Activated CD8-positive, alpha-beta T cell treated with anti-CD3 and anti-CD28 coated beads, Interleukin-2, amount 10 ng/mL, durations not matched to agents 7 days and 5 days (primary cell): ENCODE data around the gene CHP2. TPM values are rescaled to one million over a fixed set of nuclear protein-coding genes. Genes with fewer than 3 reads are reported as not detected.
A peak's percentile ranks its signal among the peaks of the same experiment; 100 is the strongest.

Experiments
- ATAC-seq: fragments of 150-1000 bp; cut with Tn5 transposase; one replicate; pipeline ENCODE4 v1.10.0; 2021; ENCODE audit warnings: moderate library complexity
- CTCF ChIA-PET: fragments of 350-600 bp; sonication (Branson Sonifier 250); formaldehyde crosslinking; loops from one replicate; lab custom pipeline; 2021; ENCODE audit warnings: antibody characterized with exemption; lab: Charles Lee
- POLR2A ChIA-PET: fragments of 350-600 bp; sonication (Branson Sonifier 250); formaldehyde crosslinking; loops from one replicate; lab custom pipeline; 2021; ENCODE audit warnings: antibody characterized with exemption; lab: Charles Lee
- DNase-seq: peaks from one replicate; pipeline ENCODE4 v3.0.0-alpha.2; 2020
- H3K27ac Mint-ChIP-seq: one replicate; pipeline ENCODE4 v1.8.0; 2021; ENCODE audit warnings: mild to moderate bottlenecking, mixed read lengths
- H3K27me3 Mint-ChIP-seq: one replicate; pipeline ENCODE4 v1.8.0; 2021; ENCODE audit warnings: low read depth, mixed read lengths
- H3K36me3 Mint-ChIP-seq: one replicate; pipeline ENCODE4 v1.8.0; 2021; ENCODE audit warnings: low read depth, mixed read lengths
- H3K4me1 Mint-ChIP-seq: one replicate; pipeline ENCODE4 v1.8.0; 2021; ENCODE audit warnings: low read depth, mixed read lengths
- H3K4me3 Mint-ChIP-seq: one replicate; pipeline ENCODE4 v1.8.0; 2021; ENCODE audit warnings: mild to moderate bottlenecking, mixed read lengths
- H3K9me3 Mint-ChIP-seq: one replicate; pipeline ENCODE4 v1.8.0; 2022; ENCODE audit warnings: mixed read lengths; ENCODE audit not compliant: insufficient read depth
- total RNA-seq, 2 experiments: library from RNA; stranded (reverse); gene quantifications; one replicate each; pipeline ENCODE4 v1.2.3, GENCODE V29; 2021

The CHP2 gene
- total RNA-seq, 2 experiments from 2014 or later: not detected

DNA sequence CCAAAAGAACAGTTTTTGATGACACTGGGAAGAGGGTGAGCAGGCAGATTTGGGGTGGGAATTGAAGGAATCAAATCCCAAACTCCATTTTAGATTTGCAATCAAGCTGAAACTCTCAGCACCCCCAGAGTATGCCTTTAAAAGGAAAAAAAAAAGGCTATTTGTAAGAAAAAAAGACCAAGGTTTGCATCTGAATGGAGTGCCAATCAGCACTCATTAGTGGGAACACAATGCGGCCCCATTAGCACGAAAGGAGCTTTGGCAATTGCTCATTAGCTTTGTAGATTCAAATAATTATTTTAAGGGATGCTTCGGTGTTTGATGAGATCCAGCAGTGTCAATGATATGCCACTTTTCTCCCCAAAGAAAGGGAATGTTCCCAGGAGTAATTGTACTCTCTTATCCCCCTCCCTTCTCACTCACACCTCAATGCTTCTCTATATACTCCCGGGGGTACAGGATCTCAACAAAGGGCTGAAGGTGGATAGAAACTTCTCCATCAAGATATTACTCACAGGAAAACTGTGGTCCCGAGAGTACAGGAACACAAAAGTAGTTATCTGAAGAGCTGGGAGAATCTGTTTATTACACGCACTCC, 32.2 kb downstream of the CHP2 start:
- no peaks in the 10 kb centered on the region for H3K36me3 Mint-ChIP-seq
- H3K27me3 Mint-ChIP-seq: peaks cover 26% of the 10 kb centered on the region
- H3K27ac Mint-ChIP-seq: no peak overlapping the region
- DNase-seq (no peak), ATAC-seq (no peak)
- H3K4me3 Mint-ChIP-seq: no peak overlapping the region
- POLR2A ChIA-PET: no interaction called here
- CTCF ChIA-PET: interaction anchor here (1.1 to 2.5 kb wide), 2 partner anchors 223 to 250 kb away, joined by 3 to 8 read pairs; no protein-coding TSS in a partner anchor
- H3K9me3 Mint-ChIP-seq: no peaks in the 10 kb centered on the region
- peaks cover 15% of the 10 kb centered on the region for H3K4me1 Mint-ChIP-seq

GRCh38 chr16:23788685-23789084, 33.9 kb downstream of the CHP2 start:
- ChIA-PET POLR2A (interaction anchor here (0.6 kb wide), 1 partner anchor 57 kb away, joined by 3 read pairs; no protein-coding TSS in a partner anchor), CTCF (interaction anchor here (1.1 to 2.5 kb wide), 2 partner anchors 12 to 221 kb away, joined by 3 to 8 read pairs; no protein-coding TSS in a partner anchor)
- H3K4me1 Mint-ChIP-seq: peaks cover 15% of the 10 kb centered on the region
- peaks cover 23% of the 10 kb centered on the region for H3K27me3 Mint-ChIP-seq
- H3K27ac Mint-ChIP-seq: no peak overlapping the region
- H3K9me3 Mint-ChIP-seq: no peaks in the 10 kb centered on the region
- H3K4me3 Mint-ChIP-seq: no peak overlapping the region
- DNase-seq: no peak
- no peak for ATAC-seq
- H3K36me3 Mint-ChIP-seq: no peaks in the 10 kb centered on the region

- no peak for ATAC-seq
- Mint-ChIP-seq H3K36me3 (no peaks in the 10 kb centered on the region), H3K4me1 (no peaks in the 10 kb centered on the region), H3K4me3 (no peak overlapping the region), H3K9me3 (no peaks in the 10 kb centered on the region), H3K27me3 (no peaks in the 10 kb centered on the region), H3K27ac (no peak overlapping the region)
- ChIA-PET POLR2A (no interaction called here), CTCF (interaction anchor here (1.0 kb wide), 1 partner anchor 215 kb away, joined by 3 read pairs; no protein-coding TSS in a partner anchor)
- DNase-seq: no peak
Observed at GRCh38 chr16:23795378-23795777, 40.6 kb downstream of the CHP2 start.

DNA sequence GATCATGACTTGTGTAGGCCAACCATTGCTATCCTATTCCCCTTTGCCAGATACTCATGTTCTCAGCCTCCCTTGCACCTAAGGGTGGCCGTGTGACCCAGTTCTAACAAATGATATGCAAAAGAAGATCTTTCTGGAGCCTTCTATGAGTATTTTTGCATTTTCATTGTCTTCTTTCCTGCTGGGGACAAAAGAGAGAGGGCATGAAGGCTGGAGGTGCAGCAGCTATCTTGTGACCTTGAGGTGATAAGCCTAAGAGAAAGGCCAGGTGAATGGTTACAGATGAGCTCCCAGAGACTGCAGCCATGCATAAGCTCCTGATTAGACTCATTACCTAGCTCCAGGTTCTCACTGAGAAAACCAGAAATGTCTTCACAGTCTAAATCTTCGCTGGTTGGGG, 42.1 kb downstream of the CHP2 start:
- CTCF ChIA-PET: interaction anchor here (0.7 to 1.9 kb wide), 6 partner anchors 43 to 708 kb away, joined by 3 to 11 read pairs (median 4); no protein-coding TSS in a partner anchor
- no peak for DNase-seq
- POLR2A ChIA-PET: no interaction called here
- Mint-ChIP-seq H3K27ac (no peak overlapping the region), H3K4me1 (peaks cover 7% of the 10 kb centered on the region), H3K4me3 (no peak overlapping the region), H3K9me3 (no peaks in the 10 kb centered on the region), H3K36me3 (no peaks in the 10 kb centered on the region), H3K27me3 (no peaks in the 10 kb centered on the region)
- ATAC-seq: no peak

- H3K27ac Mint-ChIP-seq: no peak overlapping the region
- ATAC-seq: peak; percentile 75
- peaks cover 20% of the 10 kb centered on the region for H3K4me1 Mint-ChIP-seq
- peak; percentile 83 for DNase-seq
- no peaks in the 10 kb centered on the region for H3K9me3 Mint-ChIP-seq
- CTCF ChIA-PET: interaction anchor here (0.7 to 12.6 kb wide), 23 partner anchors 9 to 703 kb away, joined by 3 to 341 read pairs (median 4); no protein-coding TSS in a partner anchor
- POLR2A ChIA-PET: no interaction called here
- H3K27me3 Mint-ChIP-seq: no peaks in the 10 kb centered on the region
- H3K4me3 Mint-ChIP-seq: no peak overlapping the region
- no peaks in the 10 kb centered on the region for H3K36me3 Mint-ChIP-seq
Observed at GRCh38 chr16:23801378-23801777, 46.6 kb downstream of the CHP2 start.

- Mint-ChIP-seq H3K36me3 (no peaks in the 10 kb centered on the region), H3K9me3 (no peaks in the 10 kb centered on the region), H3K27ac (no peak overlapping the region), H3K4me1 (peaks cover 25% of the 10 kb centered on the region), H3K4me3 (no peak overlapping the region), H3K27me3 (peaks cover 2% of the 10 kb centered on the region)
- no peak for ATAC-seq
- ChIA-PET POLR2A (interaction anchor here (1.2 kb wide), 1 partner anchor 208 kb away, joined by 3 read pairs; no protein-coding TSS in a partner anchor), CTCF (interaction anchor here (0.6 to 12.6 kb wide), 45 partner anchors 9 to 702 kb away, joined by 3 to 341 read pairs (median 5); partner anchors contain the start of gene CACNG3)
- no peak for DNase-seq
Observed at GRCh38 chr16:23802776-23803175, 48.0 kb downstream of the CHP2 start.

DNA sequence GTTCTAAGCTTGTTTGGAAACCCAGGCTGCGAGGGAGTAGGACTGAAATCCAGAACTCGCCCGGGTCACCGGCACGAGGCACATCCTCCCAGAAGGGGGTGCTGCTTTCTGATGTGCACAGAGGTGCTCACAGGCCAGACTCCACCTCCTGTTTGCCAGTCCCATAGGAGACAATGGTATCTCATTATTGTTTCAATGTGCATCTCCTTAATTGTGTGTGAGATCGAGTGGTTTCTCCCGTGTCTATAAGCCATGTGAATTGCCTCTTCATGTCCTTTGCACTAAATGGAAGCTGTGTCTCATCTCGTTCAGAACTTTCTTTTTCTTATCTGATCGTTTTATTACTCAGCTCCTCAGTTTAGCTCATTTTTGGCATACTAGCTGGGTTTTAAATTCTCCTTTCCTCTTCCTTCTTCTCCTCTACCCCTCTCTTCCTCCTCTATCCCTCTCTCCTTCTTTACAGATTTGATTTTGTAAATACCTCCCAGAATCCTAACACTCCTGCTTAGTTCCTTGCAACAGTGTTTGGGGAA, 48.8 kb downstream of the CHP2 start:
- Mint-ChIP-seq H3K4me3 (no peak overlapping the region), H3K36me3 (no peaks in the 10 kb centered on the region), H3K9me3 (no peaks in the 10 kb centered on the region), H3K27ac (no peak overlapping the region), H3K27me3 (peaks cover 2% of the 10 kb centered on the region), H3K4me1 (peaks cover 25% of the 10 kb centered on the region)
- POLR2A ChIA-PET: no interaction called here
- CTCF ChIA-PET: interaction anchor here (0.6 to 12.6 kb wide), 63 partner anchors 9 to 701 kb away, joined by 3 to 341 read pairs (median 5); partner anchors contain the start of genes CACNG3 and PRKCB
- DNase-seq (peak; percentile 85), ATAC-seq (peak; percentile 98)

DNA sequence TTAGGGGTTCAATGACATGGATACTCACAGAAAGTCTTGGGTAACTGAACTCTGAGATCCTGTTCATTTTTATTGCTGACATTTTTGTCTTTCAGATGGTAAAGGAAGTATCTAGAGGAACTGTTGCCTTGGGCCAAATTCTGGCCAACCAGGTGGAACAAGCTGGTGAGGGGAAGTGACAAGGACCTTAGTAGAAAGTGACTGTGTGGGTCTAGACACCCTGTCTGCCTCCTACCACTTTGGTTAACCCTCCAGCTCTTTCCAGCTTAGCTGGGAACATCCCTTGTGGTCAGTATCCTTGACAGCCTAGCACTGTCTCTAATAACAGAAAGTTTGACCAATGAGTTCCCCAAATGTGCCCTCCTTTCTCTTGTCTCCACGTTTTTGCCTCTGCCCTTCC, 52.2 kb downstream of the CHP2 start:
- H3K4me3 Mint-ChIP-seq: no peak overlapping the region
- no peak for DNase-seq
- no peaks in the 10 kb centered on the region for H3K9me3 Mint-ChIP-seq
- peaks cover 17% of the 10 kb centered on the region for H3K4me1 Mint-ChIP-seq
- POLR2A ChIA-PET: interaction anchor here (0.7 kb wide), 1 partner anchor 57 kb away, joined by 3 read pairs; no protein-coding TSS in a partner anchor
- CTCF ChIA-PET: interaction anchor here (1.4 to 12.6 kb wide), 4 partner anchors 12 to 228 kb away, joined by 3 to 341 read pairs (median 64); no protein-coding TSS in a partner anchor
- H3K36me3 Mint-ChIP-seq: no peaks in the 10 kb centered on the region
- no peak for ATAC-seq
- peaks cover 16% of the 10 kb centered on the region for H3K27me3 Mint-ChIP-seq
- no peak overlapping the region for H3K27ac Mint-ChIP-seq

Other genes with a start within 250 kb of the CHP2 start
- 100 to 1,000 TPM; 111 to 118 TPM for gene GGA2, start 244.5 kb upstream of the CHP2 start, total RNA-seq
- gene EARS2, start 197.7 kb upstream of the CHP2 start, total RNA-seq: 10 to 100 TPM; 16.3 to 16.4 TPM
- gene UBFD1, start 197.3 kb upstream of the CHP2 start, total RNA-seq: 10 to 100 TPM; 40.2 to 46.3 TPM
- gene NDUFAB1, start 158.7 kb upstream of the CHP2 start, total RNA-seq: 100 to 1,000 TPM; 100 to 105 TPM
- 10 to 100 TPM; 22.7 to 26.1 TPM for gene PALB2, start 113.7 kb upstream of the CHP2 start, total RNA-seq
- 10 to 100 TPM; 71.9 to 72.6 TPM for gene DCTN5, start 113.6 kb upstream of the CHP2 start, total RNA-seq
- gene PLK1, start 76.1 kb upstream of the CHP2 start, total RNA-seq: 100 to 1,000 TPM; 138 to 139 TPM
- not detected for gene ERN2, start 41.8 kb upstream of the CHP2 start, total RNA-seq
- gene PRKCB, start 81.0 kb downstream of the CHP2 start, total RNA-seq: 100 to 1,000 TPM; 101 to 105 TPM